HG03135 (cell line): ENCODE data around the gene ZMAT3.

Experiments used
- ATAC-seq: cut with Tn5 transposase; IDR thresholded peaks from one replicate; pipeline ENCODE4 v1.9.1; 2021; ENCODE audit warnings: mild to moderate bottlenecking, moderate library complexity; ENCODE audit not compliant: unreplicated experiment

The ZMAT3 gene

GRCh38 chr3:179026636-179027035 lies 45.0 kb downstream of the ZMAT3 start:
- ATAC-seq: no peak

- no peak for ATAC-seq
Observed at GRCh38 chr3:179021119-179021903, 50.3 kb downstream of the ZMAT3 start.

GRCh38 chr3:179020112-179020511 lies 51.5 kb downstream of the ZMAT3 start:
- ATAC-seq: no peak

- no peak for ATAC-seq
Observed at GRCh38 chr3:179018808-179019207, 52.8 kb downstream of the ZMAT3 start.

GRCh38 chr3:179016979-179017670 lies 54.5 kb downstream of the ZMAT3 start:
- peak; percentile 71 for ATAC-seq

- peak; percentile 72 for ATAC-seq
Observed at GRCh38 chr3:179015551-179016020, 56.0 kb downstream of the ZMAT3 start.

GRCh38 chr3:179005706-179006105 lies 65.9 kb downstream of the ZMAT3 start:
- no peak for ATAC-seq

GRCh38 chr3:179005213-179005612 lies 66.4 kb downstream of the ZMAT3 start:
- ATAC-seq: no peak

GRCh38 chr3:179000659-179001058 lies 71.0 kb downstream of the ZMAT3 start:
- ATAC-seq: no peak

- ATAC-seq: peak; percentile 61
Observed at GRCh38 chr3:179000144-179000543, 71.5 kb downstream of the ZMAT3 start.

- ATAC-seq: no peak
Observed at GRCh38 chr3:178996399-178996798, 75.2 kb downstream of the ZMAT3 start.

- ATAC-seq: no peak
Observed at GRCh38 chr3:178990293-178990692, 81.3 kb downstream of the ZMAT3 start.

GRCh38 chr3:178989821-178990220 lies 81.8 kb downstream of the ZMAT3 start:
- ATAC-seq: no peak

- no peak for ATAC-seq
Observed at GRCh38 chr3:178987745-178988144, 83.9 kb downstream of the ZMAT3 start.

- no peak for ATAC-seq
Observed at GRCh38 chr3:178986456-178986855, 85.2 kb downstream of the ZMAT3 start.

- peak; percentile 84 for ATAC-seq
Observed at GRCh38 chr3:178982137-178982536, 89.5 kb downstream of the ZMAT3 start.

- no peak for ATAC-seq
Observed at GRCh38 chr3:178975320-178975719, 96.3 kb downstream of the ZMAT3 start.

- no peak for ATAC-seq
Observed at GRCh38 chr3:178971614-178972013, 100.0 kb downstream of the ZMAT3 start.

- ATAC-seq: peak; percentile 88
Observed at GRCh38 chr3:178969004-178969700, 102.5 kb downstream of the ZMAT3 start.
